GM12878 (cell line): Measurements from ENCODE around the gene RAPGEF1. TPM values are rescaled to one million over a fixed set of nuclear protein-coding genes. Genes with fewer than 3 reads are reported as not detected.

Source experiments
- CHD1 ChIP-seq: IDR thresholded peaks from 2 replicates; pipeline ENCODE4 v1.6.1; 2012; ENCODE audit warnings: low read depth, low read length, improper control_type of control experiment
- IKZF2 ChIP-seq, 2 experiments: fragments of 450-650 bp; IDR thresholded peaks; 2 replicates each; pipeline ENCODE4 v1.6.1; 2017; ENCODE audit warnings: mild to moderate bottlenecking in 2 of 2, moderate library complexity in 2 of 2
- KAT2A ChIP-seq: conservative IDR thresholded peaks from 2 replicates; pipeline ENCODE4 v1.6.1; 2011; ENCODE audit warnings: low read depth, low read length; ENCODE audit not compliant: control insufficient read depth
- MTA3 ChIP-seq: IDR thresholded peaks from 2 replicates; pipeline ENCODE4 v1.6.1; 2012; ENCODE audit warnings: low read length, inconsistent platforms, borderline replicate concordance
- MYB ChIP-seq: fragments of 150-350 bp; IDR thresholded peaks from 2 replicates; pipeline ENCODE4 v1.6.1; 2014; ENCODE audit warnings: mild to moderate bottlenecking, low read depth, low read length, borderline replicate concordance
- PAX8 ChIP-seq: fragments of 450-650 bp; IDR thresholded peaks from 2 replicates; pipeline ENCODE4 v1.6.1; 2017; ENCODE audit warnings: mild to moderate bottlenecking, moderate library complexity
- POU2F2 ChIP-seq: IDR thresholded peaks from 3 replicates; pipeline ENCODE4 v1.6.1; 2011; ENCODE audit warnings: low read depth, mild to moderate bottlenecking, low read length, borderline replicate concordance
- RELA ChIP-seq: fragments of 450-650 bp; IDR thresholded peaks from 2 replicates; pipeline ENCODE4 v1.8.0; 2014; ENCODE audit warnings: borderline replicate concordance; ENCODE audit not compliant: partially characterized antibody
- REST ChIP-seq: IDR thresholded peaks from 2 replicates; pipeline ENCODE4 v1.6.1; 2012; ENCODE audit warnings: mild to moderate bottlenecking, low read depth, low read length
- SKIL ChIP-seq: fragments of 450-650 bp; IDR thresholded peaks from 2 replicates; pipeline ENCODE4 v1.6.1; 2017; ENCODE audit warnings: mild to moderate bottlenecking, low read depth, inconsistent platforms; ENCODE audit not compliant: poor library complexity, severe bottlenecking
- SMARCA5 ChIP-seq: fragments of 450-650 bp; IDR thresholded peaks from 2 replicates; pipeline ENCODE4 v1.6.1; 2017; ENCODE audit warnings: mild to moderate bottlenecking
- SPI1 ChIP-seq: IDR thresholded peaks from 2 replicates; pipeline ENCODE4 v1.6.1; 2011; ENCODE audit warnings: low read depth, mild to moderate bottlenecking, low read length, moderate library complexity, borderline replicate concordance; ENCODE audit not compliant: insufficient read depth
- SUPT20H ChIP-seq: IDR thresholded peaks from 2 replicates; pipeline ENCODE4 v1.6.1; 2011; ENCODE audit warnings: low read depth, mild to moderate bottlenecking, low read length, moderate library complexity, borderline replicate concordance; ENCODE audit not compliant: control insufficient read depth
- USF1 ChIP-seq: IDR thresholded peaks from 2 replicates; pipeline ENCODE4 v1.6.1; 2011; ENCODE audit warnings: borderline replicate concordance, low read depth, mild to moderate bottlenecking, moderate library complexity, mixed read lengths, low read length; ENCODE audit not compliant: insufficient read depth; ENCODE audit errors: extremely low read length
- YY1 ChIP-seq: IDR thresholded peaks from 2 replicates; pipeline ENCODE4 v1.6.1; 2011; ENCODE audit warnings: low read depth, mild to moderate bottlenecking, low read length
- ZNF592 ChIP-seq: fragments of 450-650 bp; IDR thresholded peaks from 2 replicates; pipeline ENCODE4 v1.6.1; 2017; ENCODE audit warnings: mild to moderate bottlenecking, moderate library complexity
- polyA plus RNA-seq, 11 experiments: library from polyadenylated mRNA; depleted of rRNA in 4 of 11; unstranded in 6 of 11; stranded (reverse) in 5 of 11; fragments of >200 nt; fragmentation: Nextera tagmentation in 4 of 11; fragmentation: Illumina TruSeq in 1 of 11; extraction: Ambion mirVana in 4 of 11; extraction: Trizol in 1 of 11; gene quantifications; 1 replicate in 1 of 11; 2 replicates in 10 of 11; pipeline versions ENCODE4 v1.2.1 to v1.2.3, GENCODE V29; 2011 to 2016; ENCODE audit warnings: inconsistent platforms in 2 of 11, missing spikeins in 2 of 11, low read depth in 1 of 11
- total RNA-seq, 4 experiments: library from RNA; depleted of rRNA in 3 of 4; stranded (reverse); fragments of >200 nt in 3 of 4; fragmentation: Illumina TruSeq in 1 of 4; extraction: Trizol in 1 of 4; gene quantifications; 2 replicates each; pipeline versions ENCODE4 v1.2.1 to v1.2.3, GENCODE V29; 2013 to 2021

RAPGEF1 gene
- total and polyA plus RNA-seq, 10 of the 15 experiments (the other 5 are each of a cell fraction or from before 2014, with no cell fraction given): 0.42 to 113 (median 45.9) TPM

- TF ChIP-seq REST (no peak), YY1 (peak; percentile 87; the same call in 1 of the 2 replicates), SPI1 (no peak), IKZF2 (IDR thresholded peaks at IDR 0.05) (no peak), ZNF592 (peak; percentile 87), SKIL (no peak), USF1 (no peak), SUPT20H (no peak), MYB (no peak), RELA (no peak), POU2F2 (0 out of 3 replicates have a peak, but pooled peaks have one; percentile 69), KAT2A (no peak), PAX8 (no peak), CHD1 (0 out of 2 replicates have a peak, but pooled peaks have one; percentile 31), MTA3 (no peak), SMARCA5 (peak; percentile 100)
These were observed at the start of gene RAPGEF1 (continued) for GRCh38 chr9:131739959-131740648.
